GM21529 (cell line): Measurements from ENCODE around the gene UBE4B.
A peak's percentile ranks its signal among the peaks of the same experiment; 100 is the strongest.
"Not testable (repeated sequence)": the region's sequence is repeated elsewhere in the genome, so short reads cannot be mapped to it uniquely, and the experiment has no call there.

Experiments
- ATAC-seq: cut with Tn5 transposase; IDR thresholded peaks from one replicate; pipeline ENCODE4 v1.9.1; 2021; ENCODE audit not compliant: unreplicated experiment

UBE4B gene

GRCh38 chr1:10032590-10033358 is at the start of gene UBE4B:
UBE4B (plus strand) TSS chr1:10032958; CDS start chr1:10033671, 713 bp downstream.
- peak; percentile 94 for ATAC-seq

- ATAC-seq = no peak
Measured at GRCh38 chr1:9984253-9984652, 48.5 kb upstream of the UBE4B start.

- no peak for ATAC-seq
Measured at GRCh38 chr1:9985001-9985400, 47.8 kb upstream of the UBE4B start.

GRCh38 chr1:9989773-9990172 is 43.0 kb upstream of the UBE4B start:
- no peak for ATAC-seq

DNA sequence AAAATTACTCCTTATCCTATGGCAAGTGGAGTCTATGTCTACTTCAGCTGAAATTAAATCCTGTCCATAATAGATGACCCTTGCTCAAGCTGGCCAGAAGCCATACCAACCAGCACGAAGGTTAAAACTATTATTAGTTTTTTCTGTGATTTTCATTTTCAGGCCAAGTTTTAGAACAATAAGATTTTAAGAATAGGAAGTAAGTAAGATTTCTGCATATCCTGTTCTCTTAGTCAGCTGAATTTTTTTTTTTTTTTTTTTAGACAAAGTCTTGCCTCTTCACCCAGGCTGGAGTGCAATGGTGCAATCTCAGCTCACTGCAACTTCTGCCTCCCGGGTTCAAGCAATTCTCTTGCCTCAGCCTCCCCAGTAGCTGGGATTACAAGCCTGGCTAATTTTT is 41.8 kb upstream of the UBE4B start:
- ATAC-seq = no peak

- ATAC-seq = no peak
Measured at GRCh38 chr1:9992910-9993309, 39.8 kb upstream of the UBE4B start.

DNA sequence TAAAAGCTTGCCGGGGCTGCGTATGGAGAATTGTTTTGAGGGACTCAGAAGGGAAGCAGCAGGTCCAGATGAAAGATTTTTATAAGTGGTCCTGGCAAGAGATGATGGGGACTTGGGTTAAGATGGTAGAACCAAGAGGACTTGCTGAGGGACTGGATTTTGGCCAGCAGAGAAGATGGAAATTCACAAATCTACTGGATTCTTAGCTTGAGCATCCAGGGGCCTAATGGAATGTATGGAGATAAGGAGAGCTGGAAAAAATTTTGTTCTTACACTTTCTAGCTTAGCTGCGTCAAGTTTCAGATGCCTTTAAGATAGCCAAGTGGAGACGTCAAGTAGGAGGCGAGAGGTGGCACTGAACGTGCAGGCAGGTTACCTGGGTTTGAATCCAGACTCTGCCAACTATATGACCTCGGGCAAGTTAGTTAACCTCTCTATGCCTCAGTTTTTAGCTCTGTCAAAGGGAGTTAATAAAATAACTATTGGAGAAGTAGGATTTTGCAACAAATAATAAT is 39.1 kb upstream of the UBE4B start:
- no peak for ATAC-seq

DNA sequence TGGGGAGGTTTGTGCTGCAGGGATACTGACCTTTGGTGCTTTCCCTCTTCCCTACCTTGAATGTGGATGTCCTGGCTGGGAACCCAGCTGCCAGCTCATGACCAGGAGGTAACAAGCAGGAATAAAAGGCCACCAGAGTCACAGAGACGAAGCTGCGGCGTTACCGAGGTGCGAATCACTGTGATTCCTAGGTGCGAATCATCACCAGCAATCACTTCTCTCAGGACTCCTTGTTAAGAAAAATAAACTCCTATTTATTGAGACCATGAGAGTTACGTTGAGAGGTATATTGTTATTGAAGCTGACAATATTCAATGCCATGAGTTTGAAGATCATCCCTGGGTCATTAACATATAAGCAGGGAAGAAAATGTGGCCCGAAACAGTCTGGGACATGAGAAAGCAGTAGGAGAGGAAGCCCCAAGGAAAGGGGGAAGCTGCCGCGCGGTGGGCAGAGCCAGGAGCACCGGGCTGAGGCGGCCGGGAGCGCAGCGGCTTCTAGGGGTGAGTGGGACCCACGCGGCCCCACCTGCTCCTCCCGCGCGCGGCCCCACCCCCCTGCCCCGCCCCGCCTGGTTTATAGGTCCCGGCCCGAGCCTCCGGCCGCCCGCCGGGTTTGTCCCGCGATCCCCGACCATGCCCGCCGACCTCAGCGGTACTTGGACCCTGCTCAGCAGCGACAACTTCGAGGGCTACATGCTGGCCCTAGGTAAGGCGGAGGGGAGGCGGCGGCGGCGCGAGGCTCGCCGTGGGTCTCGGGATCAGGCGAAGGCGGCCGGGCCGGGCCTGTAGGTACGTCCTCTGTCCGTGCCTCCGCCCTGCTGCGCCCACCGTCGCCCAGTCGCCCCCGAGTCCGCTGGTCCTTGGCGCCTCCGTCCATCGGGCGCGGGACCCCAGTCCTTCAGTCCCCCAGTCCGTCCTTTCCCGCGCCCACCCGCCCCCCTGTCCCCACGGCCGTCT is 35.9 kb upstream of the UBE4B start, which contains the start of gene RBP7:
TSS of gene RBP7 (plus strand) at position 605 of the 959 bp plus-strand sequence. CDS start at position 636, 31 bp downstream.
- ATAC-seq = no peak

- no peak for ATAC-seq
Measured at GRCh38 chr1:10001016-10001665, 31.6 kb upstream of the UBE4B start.

DNA sequence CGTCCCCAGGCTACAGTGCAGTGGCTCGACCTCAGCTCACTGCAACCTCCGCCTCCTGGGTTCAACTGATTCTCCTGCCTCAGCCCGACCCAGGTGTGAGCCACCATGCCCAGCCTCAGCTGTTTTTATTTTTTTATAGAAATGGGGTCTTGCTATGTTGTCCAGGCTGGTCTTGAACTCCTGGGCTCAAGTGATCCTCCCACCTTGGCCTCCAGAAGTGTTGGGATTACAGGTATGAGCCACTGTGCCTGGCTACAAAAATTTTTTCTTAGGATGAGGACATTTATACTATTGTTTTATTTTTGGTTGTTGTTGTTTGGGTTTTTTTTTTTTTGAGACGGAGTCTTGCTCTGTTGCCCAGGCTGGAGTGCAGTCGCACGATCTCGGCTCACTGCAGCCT is 27.5 kb upstream of the UBE4B start:
- ATAC-seq = not testable (repeated sequence)

DNA sequence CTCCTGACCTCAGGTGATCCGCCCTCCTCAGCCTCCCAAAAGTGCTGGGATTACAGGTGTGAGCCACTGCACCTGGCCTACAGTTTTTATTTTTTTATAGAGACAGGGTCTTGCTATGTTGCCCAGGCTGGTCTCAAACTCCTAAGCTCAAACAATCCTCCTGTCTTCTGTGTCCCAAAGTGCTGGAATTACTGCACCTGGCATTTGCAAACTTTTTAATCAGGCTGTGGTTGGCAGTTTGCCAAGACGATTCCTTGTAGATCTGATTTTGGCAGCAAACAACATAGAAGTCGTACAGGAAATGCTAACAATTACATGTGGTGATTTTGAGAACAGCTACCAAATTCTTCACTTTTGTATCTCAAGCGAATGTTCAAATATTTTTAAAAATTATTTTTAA is 25.6 kb upstream of the UBE4B start:
- no peak for ATAC-seq

DNA sequence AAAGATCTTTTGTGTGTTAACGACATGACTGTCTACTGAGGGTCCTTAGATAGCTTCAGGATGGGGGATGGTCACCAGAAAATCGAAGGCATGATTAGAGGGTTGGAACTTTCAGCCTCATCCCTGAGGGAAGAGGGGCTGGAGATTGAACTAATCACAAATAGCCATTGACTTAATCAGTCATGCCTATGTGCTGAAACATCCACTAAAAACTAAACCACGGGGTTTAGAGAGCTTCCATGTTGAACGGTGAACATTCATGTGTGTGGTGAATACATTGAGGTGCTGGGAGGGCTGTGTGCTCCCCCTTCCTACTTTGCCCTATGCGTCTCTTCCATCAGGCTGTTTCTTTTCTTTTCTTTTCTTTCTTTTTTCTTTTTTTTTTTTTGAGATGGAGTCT is 18.7 kb upstream of the UBE4B start:
- no peak for ATAC-seq

DNA sequence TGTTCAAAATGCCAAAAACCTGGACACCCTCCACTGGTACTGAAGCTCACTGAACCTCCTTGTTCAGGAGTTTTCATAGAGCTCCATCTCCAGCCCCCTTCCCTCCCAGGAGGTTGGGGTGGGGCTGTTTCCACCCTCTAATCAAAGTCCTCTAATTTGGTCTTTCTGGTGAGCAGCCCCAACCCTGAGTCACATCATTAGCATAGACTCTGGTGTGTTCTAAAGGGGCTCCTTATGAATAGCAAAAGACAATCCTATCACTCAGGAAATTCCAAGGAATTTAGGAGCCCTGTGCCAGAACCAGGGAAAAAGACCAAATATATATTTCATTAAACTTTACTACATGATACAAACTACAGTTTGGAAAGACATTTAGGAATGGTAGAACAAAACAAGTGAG is 13.2 kb upstream of the UBE4B start:
- no peak for ATAC-seq

DNA sequence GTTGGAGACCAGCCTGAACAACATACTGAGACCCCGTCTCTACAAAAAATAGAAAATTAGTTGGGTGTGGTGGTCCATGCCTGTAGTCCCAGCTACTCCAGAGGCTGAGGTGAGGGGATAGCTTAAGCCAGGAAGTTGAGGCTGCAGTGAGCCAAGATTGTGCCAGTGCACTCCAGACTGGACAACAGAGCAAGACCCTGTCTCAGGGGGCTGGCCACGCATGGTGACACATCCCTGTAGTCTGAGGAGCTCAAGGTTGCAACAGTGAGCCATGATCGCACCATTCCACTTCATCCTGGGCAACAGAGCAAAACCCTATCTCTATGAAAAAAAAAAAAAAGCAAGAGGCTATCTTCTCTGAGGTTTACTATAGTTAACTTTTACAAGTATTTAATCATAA is 12.7 kb upstream of the UBE4B start:
- ATAC-seq = no peak

GRCh38 chr1:10020678-10021077 is 12.1 kb upstream of the UBE4B start:
- not testable (repeated sequence) for ATAC-seq

DNA sequence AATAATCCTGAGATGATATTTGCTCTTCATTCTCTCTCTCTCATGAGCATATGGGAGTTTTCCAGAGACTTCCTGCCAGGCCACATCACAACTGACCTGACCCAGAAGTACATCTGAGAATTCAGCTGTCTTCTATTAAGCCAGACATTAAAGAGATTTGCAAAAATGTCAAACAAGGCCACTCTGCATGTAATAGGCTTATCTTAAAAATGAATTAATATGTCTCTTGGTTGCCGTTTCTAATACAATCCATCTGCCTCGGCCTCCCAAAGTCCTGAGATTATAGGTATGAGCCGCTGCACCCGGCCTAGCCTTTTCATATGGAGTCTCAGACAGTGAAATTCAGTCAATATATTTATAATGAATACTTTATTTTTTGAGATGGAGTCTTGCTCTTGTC is 10.8 kb upstream of the UBE4B start:
- not testable (repeated sequence) for ATAC-seq

DNA sequence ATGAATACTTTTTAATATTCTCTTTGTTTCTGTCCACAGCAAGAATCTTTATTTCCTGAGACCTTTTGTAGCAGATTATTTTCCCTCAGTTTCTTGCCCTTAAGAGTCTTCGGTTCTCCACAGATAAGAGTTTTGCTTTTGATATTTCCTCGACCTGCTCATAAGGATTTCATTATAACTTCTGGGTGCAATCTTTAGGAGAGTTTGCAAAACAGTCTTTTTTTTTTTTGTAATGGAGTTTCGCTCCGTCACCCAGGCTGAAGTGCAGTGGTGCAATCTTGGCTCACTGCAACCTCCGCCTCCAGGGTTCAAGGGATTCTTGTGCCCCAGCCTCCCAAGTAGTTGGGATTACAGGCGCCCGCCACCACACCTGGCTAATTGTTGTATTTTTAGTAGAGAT is 10.1 kb upstream of the UBE4B start:
- ATAC-seq = no peak

- ATAC-seq = no peak
Measured at GRCh38 chr1:10025354-10025753, 7.4 kb upstream of the UBE4B start.

DNA sequence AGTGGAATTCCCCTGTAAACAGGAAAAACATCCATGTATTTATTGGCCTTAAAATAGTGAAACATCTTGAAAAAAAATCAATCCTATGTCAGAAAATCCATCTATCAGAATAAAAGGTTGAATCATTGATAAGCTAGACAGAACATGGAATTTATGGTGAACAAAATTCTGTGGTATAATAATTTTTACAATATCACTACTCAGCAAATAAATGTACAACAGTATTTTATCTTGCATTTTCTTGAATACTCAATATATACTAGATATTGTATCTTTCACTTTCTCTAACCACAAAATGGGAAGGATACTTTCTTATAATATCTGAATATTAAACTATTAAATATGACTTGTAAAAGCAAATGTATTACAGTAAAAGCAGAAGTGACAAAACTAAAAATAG is 5.7 kb upstream of the UBE4B start:
- ATAC-seq = no peak

DNA sequence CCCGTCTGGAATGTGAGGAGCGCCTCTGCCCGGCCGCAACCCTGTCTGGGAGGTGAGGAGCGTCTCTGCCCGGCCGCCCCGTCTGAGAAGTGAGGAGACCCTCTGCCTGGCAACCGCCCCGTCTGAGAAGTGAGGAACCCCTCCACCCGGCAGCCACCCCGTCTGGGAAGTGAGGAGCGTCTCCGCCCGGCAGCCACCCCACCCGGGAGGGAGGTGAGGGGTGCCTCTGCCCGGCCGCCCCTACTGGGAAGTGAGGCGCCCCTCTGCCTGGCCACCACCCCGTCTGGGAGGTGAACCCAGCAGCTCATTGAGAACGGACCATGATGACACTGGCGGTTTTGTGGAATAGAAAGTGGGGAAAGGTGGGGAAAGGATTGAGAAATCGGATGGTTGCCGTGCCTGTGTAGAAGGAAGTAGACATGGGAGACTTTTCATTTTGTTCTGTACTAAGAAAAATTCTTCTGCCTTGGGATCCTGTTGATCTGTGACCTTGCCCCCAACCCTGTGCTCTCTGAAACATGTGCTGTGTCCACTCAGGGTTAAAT is 3.7 kb upstream of the UBE4B start:
- ATAC-seq = not testable (repeated sequence)

DNA sequence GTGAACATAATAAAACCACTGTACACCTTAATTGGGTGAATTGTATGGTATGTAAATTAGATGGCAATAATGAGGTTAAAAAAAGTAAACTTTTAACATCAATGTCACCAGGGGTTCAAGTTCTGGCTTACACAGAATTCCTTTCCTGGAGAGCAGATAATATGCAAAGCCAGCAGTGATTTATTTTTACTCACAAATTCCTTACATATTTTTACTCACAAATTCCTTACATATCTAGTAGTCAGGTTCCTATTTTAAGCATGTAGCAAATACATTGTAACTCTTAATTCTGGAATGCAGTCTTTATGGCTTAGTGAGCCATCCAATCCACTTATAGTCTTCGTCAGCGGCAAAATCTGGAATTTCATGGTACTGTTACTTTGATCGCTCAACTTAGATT is 1.3 kb upstream of the UBE4B start:
- no peak for ATAC-seq
